ENCODE data around the gene DYRK3. TPM values are rescaled to one million over a fixed set of nuclear protein-coding genes. Genes with fewer than 3 reads are reported as not detected.
"Not testable (repeated sequence)": the region's sequence is repeated elsewhere in the genome, so short reads cannot be mapped to it uniquely, and the experiment has no call there.

Gene DYRK3
- total RNA-seq, 1 donor from 2014 or later: 12.1 TPM

DNA sequence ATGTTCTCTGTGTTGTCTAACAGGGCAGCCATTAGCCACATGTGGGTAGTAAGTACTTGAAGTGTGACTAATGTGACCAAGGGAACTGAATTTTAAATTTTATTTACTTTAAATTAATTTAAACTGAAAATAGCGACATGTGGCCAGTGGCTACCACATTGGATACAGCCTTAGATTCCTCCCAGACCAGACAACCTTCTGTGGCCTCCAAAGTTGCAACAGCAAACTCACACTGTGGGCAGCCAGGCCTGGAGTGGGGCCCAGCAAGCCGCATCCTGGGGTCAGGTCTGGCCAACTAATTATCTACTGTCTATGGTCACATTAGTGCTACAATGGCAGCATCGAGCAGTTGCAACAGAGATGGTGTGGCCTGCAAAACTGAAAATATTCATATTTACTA lies 34.8 kb upstream of the DYRK3 start:
- no peaks in the 10 kb centered on the region for H3K27me3 Mint-ChIP-seq (ENCODE audit: low read depth)
- no peaks in the 10 kb centered on the region for H3K4me1 Mint-ChIP-seq (ENCODE audit: low read depth)
- intact Hi-C loops (cut with micrococcal nuclease): no loop called here
- peaks cover 66% of the 10 kb centered on the region for H3K36me3 Mint-ChIP-seq (ENCODE audit: low read depth)
- H3K9me3 Mint-ChIP-seq: no peaks in the 10 kb centered on the region
- no peak overlapping the region for H3K4me3 Mint-ChIP-seq (ENCODE audit: low read depth)
- no peak overlapping the region for H3K27ac Mint-ChIP-seq
- DNase-seq (ENCODE audit: low spot score): no peak

DNA sequence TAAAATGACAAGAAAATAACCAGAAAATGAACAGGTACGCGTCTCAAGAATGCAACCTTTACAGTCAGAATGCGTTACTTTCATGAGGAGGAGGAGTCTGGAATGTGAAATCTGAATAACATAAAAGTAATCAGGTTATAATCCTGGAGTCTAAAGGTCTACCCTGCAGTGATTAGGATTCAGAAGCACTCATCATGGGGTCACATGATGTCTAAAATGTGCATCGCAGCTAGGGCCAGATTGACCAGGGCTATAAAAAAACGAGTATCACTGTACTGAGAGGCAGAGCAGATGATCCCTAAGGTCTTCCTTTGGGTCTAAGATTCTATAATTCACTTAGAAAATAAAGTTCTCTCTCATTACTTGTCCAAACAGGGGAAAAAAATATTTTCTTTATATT lies 30.5 kb upstream of the DYRK3 start:
- no peak overlapping the region for H3K27ac Mint-ChIP-seq
- peaks cover 76% of the 10 kb centered on the region for H3K36me3 Mint-ChIP-seq (ENCODE audit: low read depth)
- H3K27me3 Mint-ChIP-seq (ENCODE audit: low read depth): no peaks in the 10 kb centered on the region
- no peak for DNase-seq (ENCODE audit: low spot score)
- no peak overlapping the region for H3K4me3 Mint-ChIP-seq (ENCODE audit: low read depth)
- H3K4me1 Mint-ChIP-seq (ENCODE audit: low read depth): peaks cover 22% of the 10 kb centered on the region
- intact Hi-C loops (cut with micrococcal nuclease): no loop called here
- no peaks in the 10 kb centered on the region for H3K9me3 Mint-ChIP-seq

DNA sequence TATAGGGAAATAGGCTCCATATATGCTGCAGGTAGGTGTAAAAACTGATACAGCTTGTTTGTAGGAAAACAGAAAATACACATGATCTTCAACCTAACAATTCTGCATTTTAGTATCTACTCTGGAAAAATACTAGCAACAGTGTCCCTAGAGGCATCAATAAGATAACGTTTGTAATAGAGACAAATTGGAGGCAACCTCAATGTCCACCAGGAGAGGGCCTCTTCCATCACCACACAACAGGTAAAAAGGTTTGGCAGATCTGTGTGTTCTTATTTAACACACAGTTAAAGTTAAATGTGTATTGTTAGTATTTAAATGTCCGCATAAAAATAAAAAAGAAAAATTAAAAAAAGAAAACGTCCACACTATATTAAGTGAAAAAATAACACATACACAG lies 28.5 kb upstream of the DYRK3 start:
- Mint-ChIP-seq H3K27me3 (ENCODE audit: low read depth) (no peaks in the 10 kb centered on the region), H3K4me3 (ENCODE audit: low read depth) (no peak overlapping the region), H3K9me3 (no peaks in the 10 kb centered on the region), H3K4me1 (ENCODE audit: low read depth) (peaks cover 34% of the 10 kb centered on the region), H3K36me3 (ENCODE audit: low read depth) (peaks cover 80% of the 10 kb centered on the region), H3K27ac (peak overlapping the region; percentile 50)
- intact Hi-C loops (cut with micrococcal nuclease): no loop called here
- DNase-seq (ENCODE audit: low spot score): no peak

GRCh38 chr1:206608108-206608698 lies 27.1 kb upstream of the DYRK3 start:
- H3K36me3 Mint-ChIP-seq (ENCODE audit: low read depth): peaks cover 70% of the 10 kb centered on the region
- peak overlapping the region; percentile 34 for H3K27ac Mint-ChIP-seq
- no peaks in the 10 kb centered on the region for H3K9me3 Mint-ChIP-seq
- H3K4me1 Mint-ChIP-seq (ENCODE audit: low read depth): peaks cover 34% of the 10 kb centered on the region
- intact Hi-C loops (cut with micrococcal nuclease): loop anchor here (1.0 kb wide), 1 partner anchor 56 kb away; no protein-coding TSS in a partner anchor
- DNase-seq (ENCODE audit: low spot score): peak; percentile 37
- H3K27me3 Mint-ChIP-seq (ENCODE audit: low read depth): no peaks in the 10 kb centered on the region
- H3K4me3 Mint-ChIP-seq (ENCODE audit: low read depth): peak overlapping the region; percentile 1

DNA sequence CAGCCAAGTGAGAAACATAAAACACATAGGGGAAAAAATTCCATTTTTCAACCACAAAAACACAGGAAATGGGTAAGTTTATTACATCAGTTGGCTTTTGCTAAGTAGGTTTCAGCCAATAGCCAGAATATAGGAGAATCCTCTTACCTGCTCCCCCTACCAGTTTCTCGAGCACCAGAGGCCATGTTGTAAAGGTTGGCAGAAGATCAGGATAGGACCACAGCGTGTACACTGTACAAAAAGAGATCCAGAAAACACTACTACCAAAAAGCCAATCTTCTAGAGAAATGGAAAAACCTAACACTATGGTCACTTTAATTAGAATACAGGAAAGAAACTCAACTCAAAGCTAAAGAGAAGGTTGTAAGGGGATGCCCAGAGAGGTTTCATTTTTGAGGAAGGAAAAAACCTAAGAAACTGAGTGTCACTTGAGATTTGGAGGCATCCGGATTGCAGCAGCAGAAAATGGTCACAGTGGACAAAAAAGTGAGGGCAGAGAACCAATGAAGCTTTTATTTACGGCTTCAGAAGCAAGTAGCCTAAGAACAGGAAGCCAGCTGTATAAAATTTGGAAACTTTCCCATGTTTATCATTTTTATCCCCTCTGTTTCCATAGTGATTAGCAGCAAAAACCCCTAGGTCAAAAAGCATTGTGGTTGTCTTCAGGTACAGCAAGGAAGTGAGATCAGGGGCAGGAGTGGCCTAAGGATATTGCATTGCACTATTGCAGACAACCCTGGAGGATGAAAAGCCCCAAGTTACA lies 25.9 kb upstream of the DYRK3 start:
- H3K27me3 Mint-ChIP-seq (ENCODE audit: low read depth): no peaks in the 10 kb centered on the region
- H3K4me1 Mint-ChIP-seq (ENCODE audit: low read depth): peaks cover 34% of the 10 kb centered on the region
- H3K36me3 Mint-ChIP-seq (ENCODE audit: low read depth): peaks cover 61% of the 10 kb centered on the region
- DNase-seq (ENCODE audit: low spot score): no peak
- H3K27ac Mint-ChIP-seq: peak overlapping the region; percentile 84
- H3K4me3 Mint-ChIP-seq (ENCODE audit: low read depth): peak overlapping the region; percentile 62
- no peaks in the 10 kb centered on the region for H3K9me3 Mint-ChIP-seq
- intact Hi-C loops (cut with micrococcal nuclease): loop anchor here (1.0 kb wide), 1 partner anchor 19 kb away; no protein-coding TSS in a partner anchor

DNA sequence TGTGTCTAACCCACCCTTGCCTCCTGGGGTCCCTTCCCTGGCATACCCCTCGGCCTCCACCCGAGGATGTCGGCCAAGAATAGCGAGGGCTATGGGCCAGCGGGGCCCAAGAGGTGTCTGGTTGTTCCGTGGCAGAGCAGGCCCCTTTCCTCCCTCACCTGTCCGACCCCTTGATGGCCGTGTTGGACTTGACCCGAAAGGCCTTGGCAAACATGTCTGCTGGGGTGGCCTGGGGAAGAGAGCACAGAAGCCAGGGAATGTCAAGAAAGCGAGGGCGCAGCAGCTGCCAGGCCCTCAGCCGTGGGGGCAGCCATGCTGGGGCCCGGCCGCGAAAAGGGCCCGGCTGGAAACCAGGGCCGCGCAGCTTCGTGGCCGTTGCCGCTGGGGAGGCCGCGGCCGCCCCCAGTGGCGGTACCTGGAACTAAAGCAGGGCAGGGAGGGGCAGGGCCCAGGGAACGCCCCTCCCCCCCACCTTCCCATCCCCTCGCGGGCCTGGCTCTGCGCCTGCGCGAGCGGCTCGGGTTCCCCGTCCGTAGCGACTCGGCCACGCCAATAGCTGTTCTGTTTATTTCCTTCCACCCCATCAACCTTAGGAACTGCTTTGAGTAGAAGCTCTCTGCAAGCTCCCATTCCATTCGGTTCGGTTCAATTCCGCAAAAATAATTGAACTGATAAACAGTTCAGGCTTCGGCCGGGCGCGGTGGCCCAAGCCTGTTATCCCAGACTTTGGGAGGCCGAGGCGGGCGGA lies 23.0 kb upstream of the DYRK3 start, which contains the start of gene EIF2D:
Gene EIF2D, minus strand, starts transcription at position 337 of the 748 bp plus-strand sequence. Its CDS starts 123 bp downstream, at position 214.
- Mint-ChIP-seq H3K27ac (peak within 1 kb of the TSS; percentile 84), H3K4me1 (ENCODE audit: low read depth) (peaks cover 30% of the 10 kb centered on the region), H3K27me3 (ENCODE audit: low read depth) (peaks cover 7% of the 10 kb centered on the region), H3K36me3 (ENCODE audit: low read depth) (peaks cover 35% of the 10 kb centered on the region), H3K4me3 (ENCODE audit: low read depth) (peak within 1 kb of the TSS; percentile 92), H3K9me3 (no peaks in the 10 kb centered on the region)
- peak; percentile 91 for DNase-seq (ENCODE audit: low spot score)
- intact Hi-C loops (cut with micrococcal nuclease): loop anchor here (1.0 kb wide), 2 partner anchors 23 to 72 kb away; partner anchors contain the start of genes DYRK3 and MAPKAPK2

DNA sequence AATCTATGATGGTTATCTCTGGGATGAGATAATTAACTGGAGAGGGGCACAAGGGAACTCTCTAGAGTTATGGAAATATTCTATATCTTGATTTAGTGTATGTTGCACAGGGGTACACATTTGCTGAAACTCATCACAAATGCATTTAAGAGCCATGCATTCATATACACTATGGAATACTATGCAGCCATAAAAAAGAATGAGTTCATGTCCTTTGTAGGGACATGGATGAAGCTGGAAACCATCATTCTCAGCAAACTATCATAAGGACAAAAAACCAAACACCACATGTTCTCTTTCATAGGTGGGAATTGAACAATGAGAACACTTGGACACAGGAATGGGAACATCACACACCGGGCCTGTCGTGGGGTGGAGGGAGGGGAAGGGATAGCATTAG lies 8.9 kb upstream of the DYRK3 start:
- H3K4me1 Mint-ChIP-seq (ENCODE audit: low read depth); H3K36me3 Mint-ChIP-seq (ENCODE audit: low read depth); H3K4me3 Mint-ChIP-seq (ENCODE audit: low read depth); intact Hi-C loops (cut with micrococcal nuclease); H3K9me3 Mint-ChIP-seq; H3K27ac Mint-ChIP-seq; DNase-seq (ENCODE audit: low spot score): not testable (repeated sequence)
- peaks cover 22% of the 10 kb centered on the region for H3K27me3 Mint-ChIP-seq (ENCODE audit: low read depth)

DNA sequence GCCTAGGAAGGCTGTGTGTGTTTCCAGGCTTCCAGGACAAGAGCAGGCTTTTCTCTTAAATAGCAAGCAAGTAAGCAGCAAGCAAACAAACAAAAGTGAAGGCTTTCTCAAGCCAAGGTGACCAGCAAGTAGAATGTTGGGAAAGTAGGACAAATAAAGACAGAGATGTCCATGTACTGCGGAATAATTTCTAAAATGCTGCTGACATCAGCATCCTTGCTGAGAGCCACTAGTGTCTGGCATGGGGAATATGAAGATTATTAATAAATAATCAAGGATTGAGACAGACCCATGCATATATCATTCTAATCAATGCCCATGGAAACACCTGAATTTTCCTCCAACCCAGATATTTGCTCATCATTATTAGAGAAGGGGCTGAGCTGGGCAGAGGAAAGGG lies 6.4 kb upstream of the DYRK3 start:
- intact Hi-C loops (cut with micrococcal nuclease): no loop called here
- no peaks in the 10 kb centered on the region for H3K36me3 Mint-ChIP-seq (ENCODE audit: low read depth)
- H3K4me1 Mint-ChIP-seq (ENCODE audit: low read depth): no peaks in the 10 kb centered on the region
- H3K27me3 Mint-ChIP-seq (ENCODE audit: low read depth): peaks cover 26% of the 10 kb centered on the region
- DNase-seq (ENCODE audit: low spot score): no peak
- H3K9me3 Mint-ChIP-seq: no peaks in the 10 kb centered on the region
- no peak overlapping the region for H3K4me3 Mint-ChIP-seq (ENCODE audit: low read depth)
- no peak overlapping the region for H3K27ac Mint-ChIP-seq

DNA sequence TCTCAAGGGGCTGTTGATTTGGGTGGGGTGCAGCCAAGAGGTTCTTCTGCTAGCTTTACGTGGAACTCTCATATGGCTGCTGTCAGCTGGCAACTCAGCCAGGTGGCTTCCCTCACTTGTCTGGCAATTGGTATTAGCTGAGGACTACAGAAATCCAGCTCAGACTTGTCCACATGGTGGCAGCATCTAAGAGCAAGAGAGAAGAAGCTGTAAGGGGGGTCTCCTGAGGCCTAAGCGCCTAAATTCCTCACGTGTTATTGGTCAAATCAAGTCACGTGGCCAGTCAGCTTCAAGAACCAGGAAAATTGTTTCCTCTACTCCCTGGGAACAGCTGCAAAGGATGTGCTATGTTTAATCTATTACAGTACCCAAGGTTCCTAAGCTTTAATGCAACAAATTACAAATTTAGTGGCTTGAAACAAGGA lies 4.2 kb upstream of the DYRK3 start:
- Mint-ChIP-seq H3K27me3 (ENCODE audit: low read depth) (peaks cover 24% of the 10 kb centered on the region), H3K9me3 (no peaks in the 10 kb centered on the region), H3K4me3 (ENCODE audit: low read depth) (no peak overlapping the region), H3K36me3 (ENCODE audit: low read depth) (no peaks in the 10 kb centered on the region), H3K4me1 (ENCODE audit: low read depth) (peaks cover 11% of the 10 kb centered on the region), H3K27ac (no peak overlapping the region)
- intact Hi-C loops (cut with micrococcal nuclease): loop anchor here (5.0 kb wide), 1 partner anchor 351 kb away; no protein-coding TSS in a partner anchor
- no peak for DNase-seq (ENCODE audit: low spot score)

- Mint-ChIP-seq H3K27ac (no peak overlapping the region), H3K4me3 (ENCODE audit: low read depth) (no peak overlapping the region), H3K27me3 (ENCODE audit: low read depth) (peaks cover 16% of the 10 kb centered on the region), H3K4me1 (ENCODE audit: low read depth) (peaks cover 23% of the 10 kb centered on the region), H3K9me3 (no peaks in the 10 kb centered on the region), H3K36me3 (ENCODE audit: low read depth) (peaks cover 8% of the 10 kb centered on the region)
- intact Hi-C loops (cut with micrococcal nuclease): loop anchor here (1.0 to 5.0 kb wide), 4 partner anchors 31 to 349 kb away; no protein-coding TSS in a partner anchor
- DNase-seq (ENCODE audit: low spot score): no peak
These were observed 1.6 kb upstream of the DYRK3 start for GRCh38 chr1:206633708-206634121.

DNA sequence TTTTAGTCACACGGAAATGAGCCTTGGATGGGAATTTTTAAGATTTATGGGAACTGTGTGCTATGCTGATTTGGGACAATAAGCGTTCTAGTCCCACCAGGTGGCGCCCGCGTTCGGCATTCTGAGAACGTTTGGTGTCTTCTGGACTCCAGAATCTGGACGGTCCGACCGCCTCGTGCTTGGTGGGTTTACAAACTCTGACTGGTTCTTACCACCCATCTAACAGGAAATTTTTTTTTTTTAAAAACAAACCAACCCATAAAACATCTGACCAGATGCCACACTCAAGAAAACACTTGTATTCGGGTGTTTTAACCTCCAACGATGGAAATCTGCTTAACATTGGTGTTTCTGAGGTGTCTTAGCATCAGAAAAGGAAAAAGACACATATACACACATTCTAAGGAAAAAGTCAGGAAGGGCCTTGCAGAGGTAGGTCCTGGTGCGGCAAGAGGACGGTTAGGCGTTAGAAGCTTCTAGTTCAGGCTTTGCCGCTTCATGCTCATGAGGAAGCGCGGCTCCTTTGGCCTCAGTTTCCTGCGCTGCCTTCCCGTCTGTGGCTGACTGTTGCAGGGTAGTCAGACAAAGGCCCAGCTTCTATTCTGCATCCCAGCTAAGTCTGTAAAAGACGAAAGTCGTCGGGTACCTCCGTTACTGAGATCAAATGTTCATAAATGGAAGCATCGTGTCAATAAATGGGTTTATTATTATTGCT lies 814 bp upstream of the DYRK3 start:
- Mint-ChIP-seq H3K9me3 (no peaks in the 10 kb centered on the region), H3K27ac (peak overlapping the region; percentile 95), H3K36me3 (ENCODE audit: low read depth) (peaks cover 14% of the 10 kb centered on the region), H3K27me3 (ENCODE audit: low read depth) (peaks cover 16% of the 10 kb centered on the region), H3K4me1 (ENCODE audit: low read depth) (peaks cover 23% of the 10 kb centered on the region), H3K4me3 (ENCODE audit: low read depth) (peak overlapping the region; percentile 85)
- DNase-seq (ENCODE audit: low spot score): peak; percentile 58
- intact Hi-C loops (cut with micrococcal nuclease): loop anchor here (1.0 to 5.0 kb wide), 6 partner anchors 22 to 348 kb away; partner anchors contain the start of gene EIF2D

- Mint-ChIP-seq H3K4me1 (ENCODE audit: low read depth) (peaks cover 23% of the 10 kb centered on the region), H3K27ac (no peak overlapping the region), H3K36me3 (ENCODE audit: low read depth) (peaks cover 19% of the 10 kb centered on the region), H3K4me3 (ENCODE audit: low read depth) (peak overlapping the region; percentile 85), H3K9me3 (no peaks in the 10 kb centered on the region), H3K27me3 (ENCODE audit: low read depth) (peaks cover 14% of the 10 kb centered on the region)
- no peak for DNase-seq (ENCODE audit: low spot score)
- intact Hi-C loops (cut with micrococcal nuclease): loop anchor here (1.0 to 5.0 kb wide), 4 partner anchors 24 to 277 kb away; partner anchors contain the start of gene EIF2D
These were observed 626 bp downstream of the DYRK3 start for GRCh38 chr1:206635978-206636345.
